ENCODE measurements around the gene DXO.
"Not testable (repeated sequence)": the region's sequence is repeated elsewhere in the genome, so short reads cannot be mapped to it uniquely, and the experiment has no call there.

DXO gene

GRCh38 chr6:31971993-31972708 is at the start of gene DXO:
Gene DXO, minus strand, starts transcription at chr6:31972138. Its CDS starts 463 bp downstream, at chr6:31971675.
- peak; percentile 97 for DNase-seq

GRCh38 chr6:32014547-32014946 is 42.6 kb upstream of the DXO start, which contains the start of gene C4B:
Gene C4B, plus strand, starts transcription at chr6:32014795. Its CDS starts 51 bp downstream, at chr6:32014846.
- not testable (repeated sequence) for DNase-seq

- DNase-seq = not testable (repeated sequence)
Observed at GRCh38 chr6:32013738-32014137, 41.8 kb upstream of the DXO start.

- not testable (repeated sequence) for DNase-seq
Observed at GRCh38 chr6:32012941-32013617, 41.1 kb upstream of the DXO start.

GRCh38 chr6:32010856-32011530 is 39.1 kb upstream of the DXO start:
- DNase-seq = not testable (repeated sequence)

GRCh38 chr6:32009537-32009936 is 37.6 kb upstream of the DXO start:
- not testable (repeated sequence) for DNase-seq

- not testable (repeated sequence) for DNase-seq
Observed at GRCh38 chr6:32008616-32009015, 36.7 kb upstream of the DXO start.

GRCh38 chr6:32008037-32008436 is 36.1 kb upstream of the DXO start:
- DNase-seq = not testable (repeated sequence)

GRCh38 chr6:32007086-32007485 is 35.1 kb upstream of the DXO start:
- DNase-seq = not testable (repeated sequence)

- DNase-seq = not testable (repeated sequence)
Observed at GRCh38 chr6:32005991-32006529, 34.1 kb upstream of the DXO start.

- not testable (repeated sequence) for DNase-seq
Observed at GRCh38 chr6:32005538-32005880, 33.6 kb upstream of the DXO start.

GRCh38 chr6:32004864-32005537 is 33.1 kb upstream of the DXO start:
- not testable (repeated sequence) for DNase-seq

- not testable (repeated sequence) for DNase-seq
Observed at GRCh38 chr6:32004393-32004792, 32.5 kb upstream of the DXO start.

GRCh38 chr6:32003301-32003700 is 31.4 kb upstream of the DXO start:
- not testable (repeated sequence) for DNase-seq

GRCh38 chr6:32002546-32003268 is 30.8 kb upstream of the DXO start:
- not testable (repeated sequence) for DNase-seq

GRCh38 chr6:31996385-31996784 is 24.4 kb upstream of the DXO start:
- DNase-seq = not testable (repeated sequence)

- not testable (repeated sequence) for DNase-seq
Observed at GRCh38 chr6:31994421-31994820, 22.5 kb upstream of the DXO start.

GRCh38 chr6:31989363-31989762 is 17.4 kb upstream of the DXO start:
- not testable (repeated sequence) for DNase-seq

- DNase-seq = not testable (repeated sequence)
Observed at GRCh38 chr6:31981744-31982143, 9.8 kb upstream of the DXO start, which contains the start of gene C4A. Gene C4A, plus strand, starts transcription at chr6:31982057. Its CDS starts 51 bp downstream, at chr6:31982108.

- DNase-seq = not testable (repeated sequence)
Observed at GRCh38 chr6:31980998-31981397, 9.1 kb upstream of the DXO start.

- not testable (repeated sequence) for DNase-seq
Observed at GRCh38 chr6:31980195-31980876, 8.4 kb upstream of the DXO start.

Data from activated naive CD4-positive, alpha-beta T cell treated with Interleukin-2 at 50 U/mL for 16 hours (primary cell).